HUES48 (cell line): ENCODE measurements around the gene PIK3CB.
A peak's percentile ranks its signal among the peaks of the same experiment; 100 is the strongest.

Experiments used
- H3K27ac ChIP-seq: one replicate; pipeline ENCODE4 v1.7.0; 2013; ENCODE audit warnings: low read depth, low read length, inconsistent platforms
- H3K27me3 ChIP-seq: 2 replicates; pipeline ENCODE4 v1.6.1; 2013; ENCODE audit warnings: mild to moderate bottlenecking, low read length; ENCODE audit not compliant: control insufficient read depth, insufficient read depth
- H3K36me3 ChIP-seq: 2 replicates; pipeline ENCODE4 v1.6.1; 2013; ENCODE audit warnings: low read length; ENCODE audit not compliant: control insufficient read depth, insufficient read depth
- H3K4me1 ChIP-seq: 2 replicates; pipeline ENCODE4 v1.6.1; 2013; ENCODE audit warnings: mild to moderate bottlenecking, low read length; ENCODE audit not compliant: control insufficient read depth, insufficient read depth
- H3K4me3 ChIP-seq: 2 replicates; pipeline ENCODE4 v1.5.1; 2013; ENCODE audit warnings: mild to moderate bottlenecking, low read depth, low read length
- H3K9ac ChIP-seq: 2 replicates; pipeline ENCODE4 v1.6.1; 2013; ENCODE audit warnings: mild to moderate bottlenecking, low read depth, low read length, moderate library complexity
- H3K9me3 ChIP-seq: 2 replicates; pipeline ENCODE4 v1.6.1; 2013; ENCODE audit warnings: low read length; ENCODE audit not compliant: control insufficient read depth, insufficient read depth

Gene PIK3CB

DNA sequence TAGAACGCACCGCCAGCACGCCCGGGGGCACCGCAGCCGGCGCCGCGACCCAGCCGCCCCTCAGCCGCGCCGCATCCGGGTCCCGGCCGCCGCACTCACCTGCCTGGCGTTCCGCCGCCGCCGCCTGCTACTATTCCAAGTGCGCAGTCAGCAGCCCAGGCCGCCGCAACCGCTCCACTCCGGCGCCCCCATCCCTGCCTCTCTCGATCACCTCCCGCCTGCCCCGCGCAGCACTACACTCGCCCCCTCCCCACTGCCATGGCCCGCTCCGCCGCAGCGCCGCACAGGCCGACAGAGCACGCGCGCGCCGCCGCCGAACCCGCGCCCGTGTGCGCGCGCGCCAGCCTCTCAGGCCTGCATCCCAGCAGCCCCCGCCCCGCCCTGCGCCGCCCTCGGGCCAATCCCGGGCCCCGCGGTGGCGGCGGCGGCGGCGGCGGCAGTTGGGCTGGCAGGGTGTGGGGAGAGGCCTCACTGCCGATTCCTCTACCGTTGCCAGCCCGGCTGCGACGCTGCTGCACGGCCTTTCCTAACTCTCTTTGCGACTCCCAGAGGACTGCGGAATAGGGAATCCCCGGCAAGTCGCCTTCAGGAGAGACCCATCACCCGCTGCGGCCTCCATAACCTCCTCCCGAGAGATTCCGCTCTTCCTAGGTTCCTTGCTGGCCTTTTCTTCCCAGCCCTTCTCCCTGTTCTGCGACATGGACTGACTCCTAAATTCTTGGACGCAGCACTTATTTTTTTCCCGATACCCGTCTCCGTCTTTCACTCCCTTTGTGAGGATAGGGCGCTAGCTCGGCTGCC, at the start of gene PIK3CB:
Gene PIK3CB, minus strand, starts transcription at position 333 of the 801 bp plus-strand sequence. CDS start 75,585 bp downstream, outside the sequence.
- H3K4me3 ChIP-seq, result peak within 1 kb of the TSS; percentile 95
- H3K9ac ChIP-seq, result peak within 1 kb of the TSS; percentile 95
- H3K9me3 ChIP-seq, result no peaks in the 10 kb centered on the region
- H3K4me1 ChIP-seq, result peaks cover 11% of the 10 kb centered on the region
- H3K36me3 ChIP-seq, result no peaks in the 10 kb centered on the region
- no peaks in the 10 kb centered on the region for H3K27me3 ChIP-seq
- H3K27ac ChIP-seq, result peak within 1 kb of the TSS; percentile 98

GRCh38 chr3:138881233-138881632, 46.5 kb upstream of the PIK3CB start:
- H3K27ac ChIP-seq, result no peak overlapping the region
- no peak overlapping the region for H3K4me3 ChIP-seq
- H3K4me1 ChIP-seq, result peaks cover 5% of the 10 kb centered on the region; the same call in 1 of the 2 replicates
- no peaks in the 10 kb centered on the region for H3K27me3 ChIP-seq
- H3K9ac ChIP-seq, result no peak overlapping the region
- H3K36me3 ChIP-seq, result no peaks in the 10 kb centered on the region
- no peaks in the 10 kb centered on the region for H3K9me3 ChIP-seq

DNA sequence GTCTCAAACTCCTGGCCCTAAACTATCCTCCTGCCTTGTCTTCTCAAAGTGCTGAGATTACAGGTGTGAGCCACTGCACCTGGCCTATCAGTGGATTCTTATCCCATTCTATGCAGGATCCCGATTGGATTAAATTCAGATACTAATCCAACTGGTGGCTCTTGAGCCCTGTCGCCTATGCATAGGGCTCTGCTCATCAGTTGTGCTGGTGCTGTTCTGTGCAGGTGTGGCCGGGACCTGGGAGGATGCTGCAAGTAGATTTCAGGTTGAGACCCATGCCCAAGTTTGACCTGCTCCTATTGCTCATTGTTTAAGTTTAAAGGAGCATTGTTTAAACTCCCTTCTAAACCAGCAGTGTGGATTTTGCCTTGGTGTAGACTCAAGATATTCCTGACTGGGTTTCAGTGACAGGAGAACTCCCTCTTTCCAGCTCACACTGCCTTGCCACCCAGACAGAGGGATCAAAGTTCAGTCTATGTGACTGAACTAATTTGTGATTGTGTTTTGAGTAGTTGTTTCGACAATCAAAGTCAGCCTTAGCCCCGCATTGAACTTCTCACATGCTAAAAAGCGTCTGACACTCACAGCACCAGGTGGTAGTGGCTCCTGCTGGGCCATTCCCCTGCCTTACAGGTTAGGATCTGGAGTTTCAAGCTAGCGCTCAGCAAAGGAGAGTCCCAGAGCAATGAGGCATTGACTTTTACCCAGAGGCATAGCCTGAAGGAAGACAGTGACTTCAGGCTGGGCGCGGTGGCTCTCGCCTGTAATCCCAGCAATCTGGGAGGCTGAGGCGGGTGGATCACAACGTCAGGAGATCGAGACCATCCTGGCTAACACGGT, 45.0 kb upstream of the PIK3CB start:
- H3K27ac ChIP-seq, result peak overlapping the region; percentile 63
- H3K4me1 ChIP-seq, result peaks cover 5% of the 10 kb centered on the region; the same call in 1 of the 2 replicates
- no peaks in the 10 kb centered on the region for H3K9me3 ChIP-seq
- H3K4me3 ChIP-seq, result no peak overlapping the region
- H3K27me3 ChIP-seq, result no peaks in the 10 kb centered on the region
- H3K36me3 ChIP-seq, result no peaks in the 10 kb centered on the region
- no peak overlapping the region for H3K9ac ChIP-seq

- H3K4me3 ChIP-seq, result no peak overlapping the region
- no peak overlapping the region for H3K9ac ChIP-seq
- no peaks in the 10 kb centered on the region for H3K9me3 ChIP-seq
- H3K27ac ChIP-seq, result no peak overlapping the region
- H3K4me1 ChIP-seq, result peaks cover 5% of the 10 kb centered on the region; the same call in 1 of the 2 replicates
- no peaks in the 10 kb centered on the region for H3K27me3 ChIP-seq
- H3K36me3 ChIP-seq, result no peaks in the 10 kb centered on the region
These were observed 42.5 kb upstream of the PIK3CB start for GRCh38 chr3:138877226-138877625.

DNA sequence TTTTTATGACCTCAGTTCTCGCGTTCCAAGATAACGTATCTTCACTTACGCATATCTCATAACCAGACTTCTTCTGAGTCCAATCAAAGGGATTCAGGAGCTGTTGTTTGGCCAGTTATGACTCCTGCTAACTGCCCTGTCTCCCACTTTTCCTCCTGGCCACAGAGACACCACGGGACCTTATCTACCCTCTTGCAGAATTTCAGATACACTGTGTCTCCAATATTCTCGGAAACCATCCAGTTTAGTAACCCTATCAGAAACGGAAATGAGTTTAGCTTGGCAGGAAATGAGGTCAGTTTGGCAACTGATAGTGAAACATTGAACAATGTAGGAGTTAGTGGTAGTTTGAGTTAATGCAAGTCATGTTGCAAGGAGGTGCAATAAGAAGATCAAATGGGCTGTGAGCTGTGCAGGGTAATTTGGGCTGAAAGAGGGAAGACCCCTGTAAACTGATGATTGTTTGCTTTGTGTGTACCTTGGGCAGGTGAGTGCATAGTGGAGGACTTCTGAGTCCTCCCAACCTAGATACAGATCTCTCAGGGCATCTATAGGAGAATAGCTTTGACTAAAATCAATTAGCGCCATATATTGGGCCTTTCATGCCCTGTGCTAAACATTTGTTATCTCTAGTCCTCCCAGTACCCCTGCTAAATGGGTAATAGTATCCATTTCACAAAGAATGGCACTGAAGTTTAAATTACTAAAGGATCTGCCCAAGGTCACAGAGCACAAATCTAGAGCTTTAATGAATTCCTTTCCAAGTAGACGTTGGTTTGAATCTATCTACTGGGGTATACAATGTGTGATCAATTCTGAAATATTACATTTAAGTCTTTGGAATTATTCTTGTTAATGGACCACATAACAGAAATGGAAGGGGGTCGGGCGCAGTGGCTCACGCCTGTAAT, 41.3 kb upstream of the PIK3CB start:
- H3K4me1 ChIP-seq, result peaks cover 5% of the 10 kb centered on the region; the same call in 1 of the 2 replicates
- no peak overlapping the region for H3K27ac ChIP-seq
- no peaks in the 10 kb centered on the region for H3K27me3 ChIP-seq
- H3K36me3 ChIP-seq, result no peaks in the 10 kb centered on the region
- H3K9me3 ChIP-seq, result no peaks in the 10 kb centered on the region
- no peak overlapping the region for H3K4me3 ChIP-seq
- no peak overlapping the region for H3K9ac ChIP-seq

DNA sequence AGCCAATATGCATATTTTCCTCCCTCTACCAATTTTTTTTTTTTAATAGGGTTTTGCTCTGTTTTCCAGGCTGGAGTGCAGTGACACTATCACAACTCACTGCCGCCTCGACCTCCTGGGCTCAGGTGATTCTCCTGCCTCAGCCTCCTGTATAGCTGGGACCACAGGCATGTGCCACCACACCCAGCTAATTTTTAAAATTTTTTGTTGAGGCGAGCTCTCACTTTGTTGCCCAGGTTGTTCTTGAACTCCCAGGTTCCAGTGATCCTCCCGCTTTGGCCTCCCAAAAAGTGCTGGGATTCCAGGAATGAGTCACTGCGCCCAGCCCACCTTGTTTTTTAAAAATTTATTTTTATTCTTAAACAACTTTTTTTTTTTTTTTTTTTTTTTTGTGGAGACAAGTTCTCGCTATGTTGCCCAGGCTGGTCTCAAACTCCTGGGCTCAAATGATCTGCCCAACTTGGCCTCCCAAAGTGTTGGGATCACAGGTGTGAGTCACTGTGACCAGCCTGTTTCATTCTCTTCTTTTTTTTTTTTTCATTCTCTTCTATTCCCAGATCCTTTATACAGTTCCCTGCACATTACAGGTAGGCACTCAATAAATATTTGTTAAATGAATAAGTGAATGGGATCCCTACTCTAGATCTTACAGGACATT, 40.5 kb upstream of the PIK3CB start:
- H3K4me3 ChIP-seq, result no peak overlapping the region
- H3K9me3 ChIP-seq, result no peaks in the 10 kb centered on the region
- no peaks in the 10 kb centered on the region for H3K27me3 ChIP-seq

GRCh38 chr3:138873471-138874278, 38.9 kb upstream of the PIK3CB start:
- H3K4me3 ChIP-seq, result no peak overlapping the region
- H3K9ac ChIP-seq, result no peak overlapping the region

More for the DNA sequence above, 40.5 kb upstream of the PIK3CB start:
- Histone ChIP-seq H3K36me3 (no peaks in the 10 kb centered on the region), H3K4me1 (peaks cover 5% of the 10 kb centered on the region; the same call in 1 of the 2 replicates), H3K9ac (no peak overlapping the region), H3K27ac (no peak overlapping the region)

GRCh38 chr3:138872632-138873031, 37.9 kb upstream of the PIK3CB start:
- H3K4me1 ChIP-seq, result no peaks in the 10 kb centered on the region
- H3K27ac ChIP-seq, result no peak overlapping the region
- H3K36me3 ChIP-seq, result no peaks in the 10 kb centered on the region
- H3K27me3 ChIP-seq, result no peaks in the 10 kb centered on the region
- H3K4me3 ChIP-seq, result no peak overlapping the region
- H3K9ac ChIP-seq, result no peak overlapping the region
- H3K9me3 ChIP-seq, result no peaks in the 10 kb centered on the region

More at GRCh38 chr3:138873471-138874278, 38.9 kb upstream of the PIK3CB start:
- H3K27me3 ChIP-seq, result no peaks in the 10 kb centered on the region
- H3K27ac ChIP-seq, result no peak overlapping the region
- H3K36me3 ChIP-seq, result no peaks in the 10 kb centered on the region
- H3K4me1 ChIP-seq, result no peaks in the 10 kb centered on the region
- H3K9me3 ChIP-seq, result no peaks in the 10 kb centered on the region

- Histone ChIP-seq H3K4me3 (no peak overlapping the region), H3K27me3 (no peaks in the 10 kb centered on the region), H3K4me1 (peaks cover 9% of the 10 kb centered on the region), H3K27ac (no peak overlapping the region), H3K36me3 (no peaks in the 10 kb centered on the region), H3K9me3 (no peaks in the 10 kb centered on the region), H3K9ac (no peak overlapping the region)
These were observed 33.3 kb upstream of the PIK3CB start for GRCh38 chr3:138867996-138868395.
